Stimulated activated memory B cell treated with anti-CD40 and anti-IgM and Interleukin-4, amounts not matched to agents 10 μg/mL and 1 μg/mL and 100 μg/mL, for 72 hours (primary cell): ENCODE data around the gene MUC13.

ENCODE experiments used
- ATAC-seq: fragments of 150-1000 bp; cut with Tn5 transposase; 2 replicates; pipeline ENCODE4 v1.10.0; 2021
- H3K27ac Mint-ChIP-seq: one replicate; pipeline ENCODE4 v1.8.0; 2022; ENCODE audit warnings: mild to moderate bottlenecking, mixed read lengths
- H3K27me3 Mint-ChIP-seq: one replicate; pipeline ENCODE4 v1.8.0; 2022; ENCODE audit warnings: mixed read lengths
- H3K36me3 Mint-ChIP-seq: one replicate; pipeline ENCODE4 v1.8.0; 2022; ENCODE audit warnings: mixed read lengths
- H3K4me1 Mint-ChIP-seq: one replicate; pipeline ENCODE4 v1.8.0; 2022; ENCODE audit warnings: mixed read lengths
- H3K4me3 Mint-ChIP-seq: one replicate; pipeline ENCODE4 v1.8.0; 2022; ENCODE audit warnings: mild to moderate bottlenecking, moderate library complexity, mixed read lengths
- H3K9me3 Mint-ChIP-seq: one replicate; pipeline ENCODE4 v1.8.0; 2022; ENCODE audit warnings: mixed read lengths

MUC13 gene

GRCh38 chr3:124890573-124891190 lies 43.9 kb downstream of the MUC13 start:
- Mint-ChIP-seq H3K36me3 (no peaks in the 10 kb centered on the region), H3K4me1 (peaks cover 5% of the 10 kb centered on the region), H3K9me3 (no peaks in the 10 kb centered on the region), H3K27ac (no peak overlapping the region), H3K27me3 (peaks cover 41% of the 10 kb centered on the region), H3K4me3 (no peak overlapping the region)
- no peak for ATAC-seq

GRCh38 chr3:124888482-124889441 lies 45.8 kb downstream of the MUC13 start:
- Mint-ChIP-seq H3K27me3 (peaks cover 58% of the 10 kb centered on the region), H3K9me3 (no peaks in the 10 kb centered on the region), H3K27ac (no peak overlapping the region), H3K36me3 (no peaks in the 10 kb centered on the region), H3K4me1 (peaks cover 7% of the 10 kb centered on the region), H3K4me3 (no peak overlapping the region)
- no peak for ATAC-seq

- Mint-ChIP-seq H3K27me3 (peaks cover 64% of the 10 kb centered on the region), H3K4me1 (peaks cover 7% of the 10 kb centered on the region), H3K27ac (no peak overlapping the region), H3K36me3 (no peaks in the 10 kb centered on the region), H3K9me3 (no peaks in the 10 kb centered on the region), H3K4me3 (peak overlapping the region; percentile 80)
- no peak for ATAC-seq
These were observed 46.6 kb downstream of the MUC13 start for GRCh38 chr3:124887932-124888298.

GRCh38 chr3:124887177-124887931 lies 47.2 kb downstream of the MUC13 start, which contains the start of gene ITGB5:
Gene ITGB5 (minus strand): TSS chr3:124887365. CDS start chr3:124887000, 365 bp downstream.
- Mint-ChIP-seq H3K27ac (no peak within 1 kb of the TSS), H3K36me3 (no peaks in the 10 kb centered on the region), H3K9me3 (no peaks in the 10 kb centered on the region), H3K27me3 (peaks cover 68% of the 10 kb centered on the region), H3K4me1 (peaks cover 7% of the 10 kb centered on the region), H3K4me3 (peak within 1 kb of the TSS; percentile 80)
- ATAC-seq, result peak; percentile 81

GRCh38 chr3:124886168-124887056 lies 48.1 kb downstream of the MUC13 start:
- Mint-ChIP-seq H3K27me3 (peaks cover 77% of the 10 kb centered on the region), H3K9me3 (no peaks in the 10 kb centered on the region), H3K27ac (no peak overlapping the region), H3K4me3 (peak overlapping the region; percentile 41), H3K36me3 (no peaks in the 10 kb centered on the region), H3K4me1 (peaks cover 7% of the 10 kb centered on the region)
- ATAC-seq, result peak; percentile 60

GRCh38 chr3:124885466-124886167 lies 48.9 kb downstream of the MUC13 start:
- Mint-ChIP-seq H3K4me3 (peak overlapping the region; percentile 41), H3K9me3 (no peaks in the 10 kb centered on the region), H3K27me3 (peaks cover 72% of the 10 kb centered on the region), H3K27ac (no peak overlapping the region), H3K36me3 (no peaks in the 10 kb centered on the region), H3K4me1 (peaks cover 7% of the 10 kb centered on the region)
- no peak for ATAC-seq

GRCh38 chr3:124884474-124885101 lies 50.0 kb downstream of the MUC13 start:
- H3K36me3 Mint-ChIP-seq, result no peaks in the 10 kb centered on the region
- no peaks in the 10 kb centered on the region for H3K9me3 Mint-ChIP-seq
- H3K27ac Mint-ChIP-seq, result no peak overlapping the region
- H3K4me3 Mint-ChIP-seq, result no peak overlapping the region
- peaks cover 7% of the 10 kb centered on the region for H3K4me1 Mint-ChIP-seq
- no peak for ATAC-seq
- peaks cover 70% of the 10 kb centered on the region for H3K27me3 Mint-ChIP-seq

- Mint-ChIP-seq H3K36me3 (no peaks in the 10 kb centered on the region), H3K4me3 (no peak overlapping the region), H3K27me3 (peaks cover 70% of the 10 kb centered on the region), H3K27ac (no peak overlapping the region), H3K4me1 (peaks cover 11% of the 10 kb centered on the region), H3K9me3 (no peaks in the 10 kb centered on the region)
- ATAC-seq, result no peak
These were observed 50.6 kb downstream of the MUC13 start for GRCh38 chr3:124883766-124884473.

GRCh38 chr3:124882816-124883747 lies 51.5 kb downstream of the MUC13 start:
- Mint-ChIP-seq H3K4me3 (no peak overlapping the region), H3K27ac (no peak overlapping the region), H3K9me3 (no peaks in the 10 kb centered on the region), H3K27me3 (peaks cover 66% of the 10 kb centered on the region), H3K4me1 (peaks cover 15% of the 10 kb centered on the region), H3K36me3 (no peaks in the 10 kb centered on the region)
- ATAC-seq, result no peak

GRCh38 chr3:124881976-124882697 lies 52.4 kb downstream of the MUC13 start:
- Mint-ChIP-seq H3K27ac (no peak overlapping the region), H3K36me3 (no peaks in the 10 kb centered on the region), H3K4me1 (peaks cover 15% of the 10 kb centered on the region), H3K27me3 (peaks cover 57% of the 10 kb centered on the region), H3K4me3 (no peak overlapping the region), H3K9me3 (no peaks in the 10 kb centered on the region)
- no peak for ATAC-seq

- Mint-ChIP-seq H3K36me3 (no peaks in the 10 kb centered on the region), H3K4me3 (no peak overlapping the region), H3K4me1 (peaks cover 8% of the 10 kb centered on the region), H3K27ac (no peak overlapping the region), H3K27me3 (peaks cover 53% of the 10 kb centered on the region), H3K9me3 (no peaks in the 10 kb centered on the region)
- ATAC-seq, result no peak
These were observed 55.2 kb downstream of the MUC13 start for GRCh38 chr3:124879337-124879680.
